HG03103 (cell line): ENCODE data around the gene DERL2.
"Not testable (repeated sequence)": the region's sequence is repeated elsewhere in the genome, so short reads cannot be mapped to it uniquely, and the experiment has no call there.

Source experiments
- ATAC-seq: cut with Tn5 transposase; IDR thresholded peaks from one replicate; pipeline ENCODE4 v1.9.1; 2021; ENCODE audit warnings: low read depth; ENCODE audit not compliant: unreplicated experiment

DERL2 gene

GRCh38 chr17:5439446-5439764 lies 46.6 kb downstream of the DERL2 start:
- ATAC-seq, result no peak

GRCh38 chr17:5438716-5439445 lies 47.1 kb downstream of the DERL2 start, which contains the start of gene C1QBP:
TSS of gene C1QBP (minus strand) at chr17:5439155. CDS start at chr17:5439073, 82 bp downstream.
- ATAC-seq, result peak; percentile 83

GRCh38 chr17:5437721-5438317 lies 48.2 kb downstream of the DERL2 start:
- ATAC-seq, result no peak

- not testable (repeated sequence) for ATAC-seq
Observed at GRCh38 chr17:5435781-5436315, 50.1 kb downstream of the DERL2 start.

GRCh38 chr17:5434984-5435383 lies 51.0 kb downstream of the DERL2 start:
- no peak for ATAC-seq

GRCh38 chr17:5431949-5432556 lies 53.9 kb downstream of the DERL2 start:
- ATAC-seq, result no peak

GRCh38 chr17:5431234-5431633 lies 54.7 kb downstream of the DERL2 start:
- not testable (repeated sequence) for ATAC-seq

- no peak for ATAC-seq
Observed at GRCh38 chr17:5430413-5430999, 55.5 kb downstream of the DERL2 start.

GRCh38 chr17:5429191-5429887 lies 56.6 kb downstream of the DERL2 start:
- no peak for ATAC-seq

GRCh38 chr17:5425826-5426225 lies 60.2 kb downstream of the DERL2 start:
- ATAC-seq, result no peak

- ATAC-seq, result no peak
Observed at GRCh38 chr17:5424909-5425308, 61.1 kb downstream of the DERL2 start.

GRCh38 chr17:5422505-5422904 lies 63.5 kb downstream of the DERL2 start:
- ATAC-seq, result no peak
